Hepatocyte (in vitro differentiated cells): Measurements from ENCODE around the gene SDSL.
A peak's percentile ranks its signal among the peaks of the same experiment; 100 is the strongest.

ENCODE experiments used
- CTCF ChIP-seq: fragments of 200-600 bp; sonication (generic); IDR thresholded peaks from 2 replicates; pipeline ENCODE4 v1.5.1; 2016; ENCODE audit warnings: antibody characterized with exemption, mild to moderate bottlenecking; ENCODE audit not compliant: poor library complexity
- EZH2phosphoT487 ChIP-seq: fragments of 200-600 bp; sonication (generic); IDR thresholded peaks from one replicate; pipeline ENCODE4 v1.6.1; 2018; ENCODE audit warnings: antibody characterized with exemption, mild to moderate bottlenecking, low read depth, moderate library complexity; ENCODE audit not compliant: unreplicated experiment, severe bottlenecking

- peak; percentile 32 for TF ChIP-seq CTCF
- TF ChIP-seq EZH2phosphoT487: no peak
These were observed 39.5 kb downstream of the SDSL start for GRCh38 chr12:113461666-113462065.
